ENCODE measurements around the gene RAMP3.

RAMP3 gene

DNA sequence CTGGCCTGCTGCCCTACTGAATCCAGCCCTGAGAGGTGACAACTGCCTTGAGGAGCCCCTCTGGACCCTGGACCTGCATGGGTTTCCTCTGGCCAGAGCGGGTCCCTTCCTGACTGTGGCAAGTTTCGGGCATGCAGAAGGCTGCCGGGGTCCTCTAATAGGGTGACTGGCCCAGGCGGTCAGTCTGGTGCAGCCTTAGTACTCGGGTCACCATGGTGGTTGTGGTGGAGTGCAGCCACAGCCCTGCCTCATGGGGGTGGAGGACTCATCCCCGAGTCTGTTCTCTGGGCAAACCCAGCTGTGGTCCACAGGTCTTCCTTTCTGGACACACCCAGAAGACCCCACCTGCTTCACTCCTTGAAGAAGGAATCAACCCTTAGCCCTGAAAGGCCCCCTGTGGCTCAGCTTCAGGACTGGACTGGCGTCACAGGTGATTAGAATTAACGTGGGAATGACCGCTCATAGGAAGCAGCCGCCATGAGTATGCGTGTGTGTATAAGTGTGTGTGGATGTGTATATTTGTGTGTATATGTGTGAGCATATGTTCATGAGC lies 28.7 kb downstream of the RAMP3 start:
- Histone ChIP-seq H3K4me2 (ENCODE audit: low read length) (no peak overlapping the region), H3K27ac (ENCODE audit: low read length) (no peak overlapping the region), H3K4me3 (ENCODE audit: low read length) (no peak overlapping the region), H4K20me1 (ENCODE audit: insufficient read depth, low read length) (no peaks in the 10 kb centered on the region), H3K9ac (ENCODE audit: low read length) (no peak overlapping the region), H3K27me3 (ENCODE audit: low read depth, low read length) (no peaks in the 10 kb centered on the region), H3K36me3 (replicated peaks; ENCODE audit: low read depth, low read length) (no peaks in the 10 kb centered on the region), H3K9me3 (ENCODE audit: insufficient read depth, low read length) (no peaks in the 10 kb centered on the region), H2AFZ (ENCODE audit: low read depth, low read length) (no peak overlapping the region), H3K79me2 (ENCODE audit: low read length) (no peaks in the 10 kb centered on the region), H3K4me1 (ENCODE audit: low read length) (no peaks in the 10 kb centered on the region)
- TF ChIP-seq EZH2phosphoT487 (IDR thresholded peaks at IDR 0.05; ENCODE audit: low read depth) (no peak), CTCF (IDR thresholded peaks at IDR 0.05; ENCODE audit: low read depth, low read length) (no peak)

GRCh38 chr7:45187089-45187945 lies 29.7 kb downstream of the RAMP3 start:
- Histone ChIP-seq H3K36me3 (replicated peaks; ENCODE audit: low read depth, low read length) (no peaks in the 10 kb centered on the region), H2AFZ (ENCODE audit: low read depth, low read length) (no peak overlapping the region), H3K9me3 (ENCODE audit: insufficient read depth, low read length) (no peaks in the 10 kb centered on the region), H3K79me2 (ENCODE audit: low read length) (no peaks in the 10 kb centered on the region), H3K4me3 (ENCODE audit: low read length) (no peak overlapping the region), H3K9ac (ENCODE audit: low read length) (no peak overlapping the region), H4K20me1 (ENCODE audit: insufficient read depth, low read length) (no peaks in the 10 kb centered on the region), H3K4me1 (ENCODE audit: low read length) (no peaks in the 10 kb centered on the region), H3K27me3 (ENCODE audit: low read depth, low read length) (peaks cover 1% of the 10 kb centered on the region), H3K27ac (ENCODE audit: low read length) (no peak overlapping the region), H3K4me2 (ENCODE audit: low read length) (no peak overlapping the region)
- TF ChIP-seq EZH2phosphoT487 (IDR thresholded peaks at IDR 0.05; ENCODE audit: low read depth) (no peak), CTCF (IDR thresholded peaks at IDR 0.05; ENCODE audit: low read depth, low read length) (no peak)

GRCh38 chr7:45187946-45188411 lies 30.4 kb downstream of the RAMP3 start:
- H3K4me1 ChIP-seq (ENCODE audit: low read length) = no peaks in the 10 kb centered on the region
- TF ChIP-seq CTCF (IDR thresholded peaks at IDR 0.05; ENCODE audit: low read depth, low read length) = no peak
- no peak for TF ChIP-seq EZH2phosphoT487 (IDR thresholded peaks at IDR 0.05; ENCODE audit: low read depth)
- H4K20me1 ChIP-seq (ENCODE audit: insufficient read depth, low read length) = no peaks in the 10 kb centered on the region
- H3K9ac ChIP-seq (ENCODE audit: low read length) = no peak overlapping the region
- H3K4me3 ChIP-seq (ENCODE audit: low read length) = no peak overlapping the region
- H3K79me2 ChIP-seq (ENCODE audit: low read length) = no peaks in the 10 kb centered on the region
- H3K4me2 ChIP-seq (ENCODE audit: low read length) = no peak overlapping the region
- no peak overlapping the region for H2AFZ ChIP-seq (ENCODE audit: low read depth, low read length)
- no peaks in the 10 kb centered on the region for H3K9me3 ChIP-seq (ENCODE audit: insufficient read depth, low read length)
- H3K27me3 ChIP-seq (ENCODE audit: low read depth, low read length) = peaks cover 3% of the 10 kb centered on the region
- H3K27ac ChIP-seq (ENCODE audit: low read length) = no peak overlapping the region
- no peaks in the 10 kb centered on the region for H3K36me3 ChIP-seq (replicated peaks; ENCODE audit: low read depth, low read length)

DNA sequence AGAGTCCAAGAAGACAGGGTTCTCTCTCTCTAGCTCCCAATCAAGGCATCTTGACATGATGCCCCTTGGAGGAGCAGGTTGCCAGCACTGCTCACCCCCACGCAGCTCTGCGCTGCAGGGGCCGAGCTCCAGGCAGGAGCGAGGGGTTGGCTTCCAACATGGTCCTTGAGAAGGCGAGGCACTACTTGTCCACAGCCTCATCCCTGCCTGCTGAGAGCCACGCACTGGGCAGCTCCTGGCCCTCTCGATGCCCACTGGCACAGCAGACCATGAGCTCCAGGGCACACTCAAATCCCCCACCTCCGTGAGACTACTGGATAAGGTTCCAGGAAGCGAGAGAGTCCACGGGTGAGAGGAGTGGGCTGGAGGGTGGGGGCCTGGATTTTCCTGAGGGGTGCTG lies 31.1 kb downstream of the RAMP3 start:
- Histone ChIP-seq H3K4me3 (ENCODE audit: low read length) (no peak overlapping the region), H3K27ac (ENCODE audit: low read length) (no peak overlapping the region), H3K79me2 (ENCODE audit: low read length) (no peaks in the 10 kb centered on the region), H3K36me3 (replicated peaks; ENCODE audit: low read depth, low read length) (no peaks in the 10 kb centered on the region), H4K20me1 (ENCODE audit: insufficient read depth, low read length) (no peaks in the 10 kb centered on the region), H3K27me3 (ENCODE audit: low read depth, low read length) (peaks cover 3% of the 10 kb centered on the region), H3K9ac (ENCODE audit: low read length) (no peak overlapping the region), H3K9me3 (ENCODE audit: insufficient read depth, low read length) (no peaks in the 10 kb centered on the region), H2AFZ (ENCODE audit: low read depth, low read length) (no peak overlapping the region), H3K4me1 (ENCODE audit: low read length) (no peaks in the 10 kb centered on the region), H3K4me2 (ENCODE audit: low read length) (no peak overlapping the region)
- TF ChIP-seq CTCF (IDR thresholded peaks at IDR 0.05; ENCODE audit: low read depth, low read length) = no peak
- no peak for TF ChIP-seq EZH2phosphoT487 (IDR thresholded peaks at IDR 0.05; ENCODE audit: low read depth)

Measured in OCI-LY3 (cell line).